ENCODE data around the gene SFMBT1. TPM values are rescaled to one million over a fixed set of nuclear protein-coding genes. Genes with fewer than 3 reads are reported as not detected.

SFMBT1 gene
- total RNA-seq, 1 experiment from 2014 or later = 14.3 TPM

DNA sequence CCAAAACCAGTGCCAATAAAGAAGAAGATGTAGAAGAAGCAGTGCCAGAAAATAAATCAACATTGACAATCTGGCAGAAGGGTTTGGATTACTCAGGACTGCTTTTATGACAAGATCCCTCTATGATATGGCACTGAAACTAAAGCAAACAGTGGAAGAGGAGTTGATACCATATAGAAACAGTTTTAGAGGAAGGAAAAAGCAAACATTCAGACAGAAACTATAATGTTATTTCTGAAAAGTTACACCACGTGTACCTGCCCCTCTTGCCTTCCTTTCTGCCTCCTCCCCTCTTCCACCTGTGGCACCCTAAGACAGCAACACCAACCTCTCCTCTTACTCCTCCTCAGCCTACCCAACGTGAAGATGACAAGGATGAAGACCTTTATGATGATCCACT is 63.0 kb downstream of the SFMBT1 start:
- no peaks in the 10 kb centered on the region for H3K4me1 ChIP-seq (replicated peaks; ENCODE audit: insufficient read depth)
- intact Hi-C loops (cut with micrococcal nuclease; ENCODE audit: unreplicated experiment) = no loop called here
- TF ChIP-seq, protein P1, sequence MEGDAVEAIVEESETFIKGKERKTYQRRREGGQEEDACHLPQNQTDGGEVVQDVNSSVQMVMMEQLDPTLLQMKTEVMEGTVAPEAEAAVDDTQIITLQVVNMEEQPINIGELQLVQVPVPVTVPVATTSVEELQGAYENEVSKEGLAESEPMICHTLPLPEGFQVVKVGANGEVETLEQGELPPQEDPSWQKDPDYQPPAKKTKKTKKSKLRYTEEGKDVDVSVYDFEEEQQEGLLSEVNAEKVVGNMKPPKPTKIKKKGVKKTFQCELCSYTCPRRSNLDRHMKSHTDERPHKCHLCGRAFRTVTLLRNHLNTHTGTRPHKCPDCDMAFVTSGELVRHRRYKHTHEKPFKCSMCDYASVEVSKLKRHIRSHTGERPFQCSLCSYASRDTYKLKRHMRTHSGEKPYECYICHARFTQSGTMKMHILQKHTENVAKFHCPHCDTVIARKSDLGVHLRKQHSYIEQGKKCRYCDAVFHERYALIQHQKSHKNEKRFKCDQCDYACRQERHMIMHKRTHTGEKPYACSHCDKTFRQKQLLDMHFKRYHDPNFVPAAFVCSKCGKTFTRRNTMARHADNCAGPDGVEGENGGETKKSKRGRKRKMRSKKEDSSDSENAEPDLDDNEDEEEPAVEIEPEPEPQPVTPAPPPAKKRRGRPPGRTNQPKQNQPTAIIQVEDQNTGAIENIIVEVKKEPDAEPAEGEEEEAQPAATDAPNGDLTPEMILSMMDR (conservative IDR thresholded peaks at IDR 0.05) = no peak
- no peak for TF ChIP-seq EZH2 (IDR thresholded peaks at IDR 0.05; ENCODE audit: low read depth)
- BruUV-seq (replicated peaks) = no TSS peak
- H3K4me2 ChIP-seq = no peak overlapping the region
- H3K9me3 ChIP-seq (ENCODE audit: insufficient read depth, low read depth) = no peaks in the 10 kb centered on the region
- H3K27me3 ChIP-seq (ENCODE audit: insufficient read depth, low read depth) = no peaks in the 10 kb centered on the region
- H3K4me3 ChIP-seq = no peak overlapping the region
- ChIA-PET POLR2A (ENCODE audit: unreplicated experiment) (no interaction called here), CTCF (no interaction called here)
- H3K36me3 ChIP-seq (ENCODE audit: low read depth) = no peaks in the 10 kb centered on the region
- DNase-seq = no peak
- H2AFZ ChIP-seq = no peak overlapping the region
- H4K20me1 ChIP-seq (ENCODE audit: insufficient read depth) = 0 out of 2 replicates have a peak, but pooled peaks cover 5% of the 10 kb centered on the region
- H3K27ac ChIP-seq = no peak overlapping the region
- H3K79me2 ChIP-seq (ENCODE audit: low read depth) = no peaks in the 10 kb centered on the region; the same call in 1 of the 2 replicates
- H3K9me2 ChIP-seq (ENCODE audit: insufficient read depth) = no peaks in the 10 kb centered on the region; the same call in 1 of the 2 replicates
- H3F3A ChIP-seq (ENCODE audit: insufficient read depth, low read depth) = no peaks in the 10 kb centered on the region

DNA sequence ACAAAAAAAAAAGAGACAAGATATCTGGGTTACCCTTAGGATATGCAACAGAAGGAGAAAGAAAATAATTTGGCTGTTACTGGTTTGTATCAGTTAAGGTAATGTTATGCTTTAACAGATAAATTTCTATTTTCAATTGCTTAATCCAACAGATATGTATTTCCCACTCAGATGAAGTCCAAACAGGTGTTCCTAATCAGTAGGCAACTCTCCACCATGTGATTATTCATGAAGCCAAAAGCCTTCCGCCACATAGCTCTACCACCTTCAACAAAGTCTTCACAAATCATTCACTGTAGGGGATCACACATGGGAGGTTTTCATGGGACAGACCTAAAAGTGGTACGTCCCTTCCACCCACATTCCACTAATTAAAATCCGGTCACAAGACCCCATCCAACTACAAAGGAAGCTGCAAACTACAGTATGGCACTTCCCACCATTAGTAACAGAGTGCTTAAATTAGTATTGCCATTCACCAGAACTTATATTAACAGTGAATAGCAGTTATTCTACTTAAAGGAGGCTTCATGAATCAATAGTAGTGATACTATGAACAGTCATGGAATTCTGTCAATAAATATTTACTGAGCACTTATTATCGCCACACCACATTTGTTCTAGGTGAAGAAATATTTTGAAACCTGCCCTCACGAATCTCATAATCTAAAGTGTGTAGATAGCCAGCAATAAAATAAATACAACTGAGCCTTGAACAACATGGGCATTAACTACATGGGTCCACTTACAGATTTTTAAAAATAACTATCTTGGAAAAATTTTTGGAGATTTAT is 66.5 kb downstream of the SFMBT1 start:
- Histone ChIP-seq H3F3A (ENCODE audit: insufficient read depth, low read depth) (no peaks in the 10 kb centered on the region), H3K27me3 (ENCODE audit: insufficient read depth, low read depth) (no peaks in the 10 kb centered on the region), H3K4me3 (no peak overlapping the region), H2AFZ (no peak overlapping the region), H3K4me2 (no peak overlapping the region), H3K79me2 (ENCODE audit: low read depth) (peaks cover 5% of the 10 kb centered on the region; the same call in 1 of the 2 replicates), H3K9me2 (ENCODE audit: insufficient read depth) (no peaks in the 10 kb centered on the region), H3K36me3 (ENCODE audit: low read depth) (no peaks in the 10 kb centered on the region), H3K4me1 (replicated peaks; ENCODE audit: insufficient read depth) (no peaks in the 10 kb centered on the region), H4K20me1 (ENCODE audit: insufficient read depth) (no peaks in the 10 kb centered on the region), H3K9me3 (ENCODE audit: insufficient read depth, low read depth) (no peaks in the 10 kb centered on the region), H3K27ac (no peak overlapping the region)
- intact Hi-C loops (cut with micrococcal nuclease; ENCODE audit: unreplicated experiment) = no loop called here
- CTCF ChIA-PET = interaction anchor here (0.7 kb wide), 1 partner anchor 73 kb away, joined by 8 read pairs; no protein-coding TSS in a partner anchor
- DNase-seq = no peak
- BruUV-seq (replicated peaks) = no TSS peak
- TF ChIP-seq EZH2 (IDR thresholded peaks at IDR 0.05; ENCODE audit: low read depth) = no peak
- TF ChIP-seq, protein P1 (conservative IDR thresholded peaks at IDR 0.05) = no peak
- POLR2A ChIA-PET (ENCODE audit: unreplicated experiment) = no interaction called here

DNA sequence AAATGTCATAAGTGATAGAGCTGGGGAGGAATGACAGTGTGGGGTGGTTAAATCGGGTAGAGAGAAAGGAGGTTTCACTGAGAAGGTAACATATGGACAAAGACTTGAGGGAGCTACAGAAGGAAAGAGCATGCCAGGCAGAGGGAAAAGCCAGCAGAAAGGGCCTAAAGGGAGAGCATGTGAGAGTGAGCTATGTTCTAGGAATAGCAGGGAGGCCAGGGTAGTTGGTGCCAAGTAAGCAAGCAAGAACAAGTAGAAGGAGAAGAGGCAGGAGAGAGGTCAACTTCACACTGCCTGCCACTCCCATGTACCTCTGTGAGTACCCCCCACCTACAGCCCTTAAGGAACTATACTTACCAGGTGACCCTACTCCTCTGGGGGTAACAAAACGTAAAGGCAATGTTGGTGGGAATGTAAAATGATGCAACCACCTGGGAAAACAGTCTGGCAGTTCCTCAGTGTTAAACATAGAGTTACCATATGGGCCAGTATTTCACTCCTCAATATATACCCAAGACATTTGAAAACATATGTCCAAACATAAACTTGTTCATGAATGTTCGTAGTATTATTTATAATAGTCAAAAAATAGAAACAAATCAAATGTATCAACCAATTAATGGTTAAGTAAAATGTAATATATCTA is 67.6 kb downstream of the SFMBT1 start:
- Histone ChIP-seq H2AFZ (no peak overlapping the region), H3K27ac (no peak overlapping the region), H3K4me1 (replicated peaks; ENCODE audit: insufficient read depth) (no peaks in the 10 kb centered on the region), H3K9me3 (ENCODE audit: insufficient read depth, low read depth) (no peaks in the 10 kb centered on the region), H3K79me2 (ENCODE audit: low read depth) (peaks cover 5% of the 10 kb centered on the region; the same call in 1 of the 2 replicates), H4K20me1 (ENCODE audit: insufficient read depth) (no peaks in the 10 kb centered on the region), H3K4me3 (no peak overlapping the region), H3K9me2 (ENCODE audit: insufficient read depth) (no peaks in the 10 kb centered on the region), H3K4me2 (no peak overlapping the region), H3K36me3 (ENCODE audit: low read depth) (no peaks in the 10 kb centered on the region), H3F3A (ENCODE audit: insufficient read depth, low read depth) (no peaks in the 10 kb centered on the region), H3K27me3 (ENCODE audit: insufficient read depth, low read depth) (no peaks in the 10 kb centered on the region)
- no peak for DNase-seq
- ChIA-PET CTCF (no interaction called here), POLR2A (ENCODE audit: unreplicated experiment) (interaction anchor here (0.6 to 0.7 kb wide), 2 partner anchors 15 to 454 kb away, joined by 3 to 6 read pairs; no protein-coding TSS in a partner anchor)
- TF ChIP-seq EZH2 (IDR thresholded peaks at IDR 0.05; ENCODE audit: low read depth) = no peak
- TF ChIP-seq, protein P1 (conservative IDR thresholded peaks at IDR 0.05) = no peak
- intact Hi-C loops (cut with micrococcal nuclease; ENCODE audit: unreplicated experiment) = no loop called here
- BruUV-seq (replicated peaks) = no TSS peak

All from PC-9 (cell line).